HG02943 (cell line): ENCODE measurements around the gene KRT85.

ENCODE experiments used
- ATAC-seq: cut with Tn5 transposase; IDR thresholded peaks from one replicate; pipeline ENCODE4 v1.9.1; 2021; ENCODE audit warnings: mild to moderate bottlenecking, low read depth, moderate library complexity; ENCODE audit not compliant: unreplicated experiment

KRT85 gene

DNA sequence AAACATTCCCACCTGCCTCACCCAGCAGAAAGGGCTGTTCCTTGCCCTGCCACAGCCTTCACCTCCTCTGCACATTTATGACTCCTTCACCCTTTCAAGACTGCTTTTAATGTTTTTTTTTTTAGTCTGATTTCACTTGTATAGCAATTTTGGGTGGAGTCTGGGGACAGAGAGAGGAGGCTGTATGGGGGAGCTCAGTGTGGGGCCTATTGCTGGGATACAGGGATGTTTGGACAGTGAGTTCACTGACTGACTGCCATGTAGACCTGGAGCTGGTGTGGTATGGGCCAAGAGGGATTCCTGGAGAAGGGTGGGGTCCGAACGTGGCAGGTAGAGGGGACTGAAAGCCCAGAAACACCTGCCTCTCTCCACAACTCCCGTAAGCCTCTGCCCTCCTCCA is 1.9 kb upstream of the KRT85 start:
- ATAC-seq: no peak

GRCh38 chr12:52368508-52368907 is 1.2 kb upstream of the KRT85 start:
- ATAC-seq: no peak

- no peak for ATAC-seq
Observed at GRCh38 chr12:52367876-52368275, 595 bp upstream of the KRT85 start.

- no peak for ATAC-seq
Observed at GRCh38 chr12:52364901-52365489, 2.3 kb downstream of the KRT85 start.

DNA sequence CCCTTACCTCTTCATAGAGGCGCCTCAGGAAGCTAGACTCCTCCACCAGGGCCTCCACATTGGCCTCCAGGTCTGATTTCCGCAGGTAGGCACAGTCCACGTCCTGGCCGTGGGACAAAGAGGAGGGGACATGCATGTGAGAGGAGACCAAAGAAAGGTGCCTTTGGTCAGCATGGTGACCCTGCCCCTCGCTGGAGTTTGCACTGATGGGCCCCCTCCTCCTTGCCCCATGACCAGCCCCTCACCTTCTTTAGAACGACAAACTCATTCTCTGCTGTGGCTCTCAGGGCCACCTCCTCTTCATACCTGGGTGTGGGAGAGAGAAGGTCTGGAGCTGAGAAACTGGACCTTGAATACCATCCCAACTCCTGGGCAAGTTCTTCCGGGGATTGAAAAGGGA is 3.2 kb downstream of the KRT85 start:
- ATAC-seq: no peak

DNA sequence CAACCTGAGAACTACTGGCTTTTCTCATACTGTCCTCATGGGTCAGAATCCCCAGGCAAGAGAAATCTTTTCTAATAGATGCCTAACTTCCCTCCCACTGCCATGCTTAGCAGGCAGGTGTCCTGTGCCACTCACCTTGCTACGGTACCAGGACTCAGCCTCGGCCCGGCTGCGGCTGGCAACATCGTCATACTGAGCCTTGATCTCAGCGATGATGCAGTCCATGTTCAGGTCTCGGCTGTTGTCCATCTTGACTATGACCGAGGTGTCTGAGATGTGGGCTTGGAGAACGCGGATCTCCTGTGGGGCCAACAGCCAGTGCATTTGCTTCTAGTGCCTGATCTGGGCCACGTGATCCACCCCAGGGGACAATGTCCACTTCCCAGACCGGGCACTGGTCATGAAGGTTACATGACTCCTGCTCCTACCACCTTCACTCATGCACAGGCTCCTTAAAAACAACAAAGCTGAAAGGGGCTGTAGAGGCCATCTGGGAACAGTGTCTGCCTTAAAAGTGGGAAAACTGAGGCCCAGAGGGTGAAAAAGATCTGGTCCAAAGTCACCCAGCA is 4.1 kb downstream of the KRT85 start:
- ATAC-seq: no peak

- no peak for ATAC-seq
Observed at GRCh38 chr12:52362118-52362726, 5.1 kb downstream of the KRT85 start.

DNA sequence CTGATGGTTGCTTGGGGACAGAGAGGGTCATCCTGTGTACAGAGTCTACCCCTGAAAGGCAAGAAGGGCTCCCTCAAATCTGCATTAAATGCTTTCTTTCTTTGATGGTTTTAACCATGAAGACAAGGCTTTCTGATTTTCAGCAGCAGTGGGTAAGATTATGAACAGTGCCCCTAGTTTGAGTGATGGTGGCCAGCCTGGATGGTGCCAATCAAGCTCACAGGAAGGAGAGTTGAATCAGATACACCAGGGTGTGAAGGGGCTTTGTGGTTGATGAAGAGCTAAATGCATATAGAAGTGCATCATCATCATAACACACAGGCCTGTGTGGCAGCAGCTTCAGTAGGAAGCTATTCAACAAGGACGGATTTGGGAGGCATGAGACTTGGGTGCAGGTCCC is 5.7 kb downstream of the KRT85 start:
- no peak for ATAC-seq

GRCh38 chr12:52360663-52361271 is 6.5 kb downstream of the KRT85 start:
- no peak for ATAC-seq

GRCh38 chr12:52360106-52360662 is 7.1 kb downstream of the KRT85 start:
- no peak for ATAC-seq

DNA sequence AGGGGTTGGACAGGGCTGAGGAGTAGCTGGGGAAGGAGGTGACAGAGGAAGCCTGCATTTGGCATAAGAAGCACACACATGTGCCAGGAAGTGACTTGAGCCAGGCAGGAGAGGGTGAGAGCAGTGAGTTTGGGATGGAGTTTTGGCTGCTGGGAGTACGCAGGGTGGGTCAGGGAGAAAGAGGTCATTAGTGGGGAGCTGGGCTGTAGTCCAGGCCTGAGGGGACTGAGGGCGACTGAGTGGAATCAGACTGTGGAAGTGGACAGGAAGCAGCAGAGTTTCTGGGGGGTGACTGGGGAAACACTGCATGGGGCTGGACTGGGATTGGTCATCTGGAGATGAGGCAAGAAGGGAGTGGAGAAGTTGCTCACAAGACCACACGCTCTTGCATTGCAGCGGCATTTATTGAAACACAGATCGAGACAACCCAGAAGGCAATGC is 7.6 kb downstream of the KRT85 start:
- ATAC-seq: no peak

- ATAC-seq: peak; percentile 87
Observed at GRCh38 chr12:52358575-52359350, 8.5 kb downstream of the KRT85 start.

- no peak for ATAC-seq
Observed at GRCh38 chr12:52356762-52357580, 10.3 kb downstream of the KRT85 start.

GRCh38 chr12:52356031-52356761 is 11.1 kb downstream of the KRT85 start:
- no peak for ATAC-seq

DNA sequence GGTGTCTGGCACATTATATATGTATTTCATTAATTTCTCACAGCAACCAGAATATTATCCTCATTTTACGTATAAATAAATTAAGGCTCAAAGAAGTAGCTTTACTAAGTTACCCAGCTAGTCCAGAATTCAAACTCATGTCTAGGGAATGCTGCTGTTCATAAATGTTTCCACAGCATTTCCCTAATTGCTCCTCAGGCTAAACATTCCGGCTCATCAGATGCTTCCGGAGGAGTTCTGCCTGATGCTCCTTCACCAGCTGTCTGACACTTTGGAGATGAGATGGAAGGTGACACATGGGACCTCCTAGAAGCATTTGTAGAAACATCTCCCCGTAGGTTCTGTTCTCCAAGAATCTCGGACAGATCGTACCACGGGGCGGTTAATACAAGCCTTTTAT is 12.1 kb downstream of the KRT85 start:
- ATAC-seq: no peak

- ATAC-seq: no peak
Observed at GRCh38 chr12:52354200-52354599, 13.1 kb downstream of the KRT85 start.

- no peak for ATAC-seq
Observed at GRCh38 chr12:52353766-52354165, 13.5 kb downstream of the KRT85 start.

- no peak for ATAC-seq
Observed at GRCh38 chr12:52352951-52353350, 14.3 kb downstream of the KRT85 start.
